ENCODE data around the gene WIPI1.

Gene WIPI1

DNA sequence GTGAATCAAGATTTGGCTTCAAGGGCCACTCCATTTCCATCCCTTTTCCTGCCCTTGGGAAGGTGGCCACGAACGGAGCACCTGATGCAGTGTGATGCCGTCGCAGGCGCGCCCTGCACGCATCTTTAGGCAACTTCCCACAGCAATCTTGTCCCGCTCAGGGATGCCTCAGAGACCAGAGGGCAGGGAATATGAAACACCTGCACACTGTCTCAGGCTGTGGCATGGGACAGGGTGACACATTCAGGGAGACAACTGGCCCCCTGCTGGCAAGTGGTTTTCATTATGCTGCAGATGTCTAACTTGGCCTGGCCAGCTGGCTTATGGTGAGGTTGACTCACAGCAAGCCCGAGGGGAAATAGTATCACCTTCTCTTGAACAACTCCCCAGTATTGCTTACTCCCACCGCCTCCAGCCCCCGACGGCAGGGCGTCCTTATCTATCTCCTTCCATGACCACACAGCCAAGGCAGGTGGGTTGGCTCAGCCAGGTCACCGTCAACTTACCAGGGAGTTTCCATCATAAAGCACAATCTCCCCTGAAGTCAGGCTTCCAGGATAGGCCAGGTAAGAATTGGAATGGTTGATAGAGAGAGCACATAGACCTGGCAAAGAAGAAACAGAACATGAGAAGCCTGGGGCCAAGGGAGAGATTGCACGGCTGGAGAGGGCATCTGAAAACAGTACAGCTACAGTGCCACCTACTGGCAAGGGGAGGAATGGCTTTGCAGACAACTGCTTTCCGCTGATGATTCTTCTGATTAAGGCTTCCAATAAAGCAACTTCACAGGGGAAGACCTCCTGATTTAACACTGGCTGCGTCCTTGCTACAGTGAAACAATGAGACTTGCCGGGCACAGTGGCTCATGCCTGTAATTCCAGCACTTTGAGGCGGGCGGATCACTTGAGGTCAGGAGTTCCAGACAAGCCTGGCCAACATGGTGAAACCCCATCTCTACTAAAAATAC lies 21.1 kb downstream of the WIPI1 start:
- H3K79me2 ChIP-seq (ENCODE audit: control insufficient read depth, low read length) = no peaks in the 10 kb centered on the region
- H3K36me3 ChIP-seq (ENCODE audit: control insufficient read depth, low read length) = no peaks in the 10 kb centered on the region
- no peaks in the 10 kb centered on the region for H3K27me3 ChIP-seq (ENCODE audit: control insufficient read depth, low read length)
- no peaks in the 10 kb centered on the region for H3K9me2 ChIP-seq (replicated peaks; ENCODE audit: control insufficient read depth, low read length)
- H3K9me3 ChIP-seq (ENCODE audit: control insufficient read depth, insufficient read depth, low read length) = no peaks in the 10 kb centered on the region
- H3K4me1 ChIP-seq (ENCODE audit: control insufficient read depth, low read length) = peaks cover 58% of the 10 kb centered on the region
- peaks cover 7% of the 10 kb centered on the region for H3F3A ChIP-seq (ENCODE audit: control insufficient read depth, insufficient read depth)
- H4K20me1 ChIP-seq (ENCODE audit: control insufficient read depth, insufficient read depth, low read depth, low read length) = no peaks in the 10 kb centered on the region
- peak overlapping the region; percentile 61 for H3K4me2 ChIP-seq (ENCODE audit: low read length)
- H3K4me3 ChIP-seq (ENCODE audit: low read length) = peak overlapping the region; percentile 49
- TF ChIP-seq, protein P1, sequence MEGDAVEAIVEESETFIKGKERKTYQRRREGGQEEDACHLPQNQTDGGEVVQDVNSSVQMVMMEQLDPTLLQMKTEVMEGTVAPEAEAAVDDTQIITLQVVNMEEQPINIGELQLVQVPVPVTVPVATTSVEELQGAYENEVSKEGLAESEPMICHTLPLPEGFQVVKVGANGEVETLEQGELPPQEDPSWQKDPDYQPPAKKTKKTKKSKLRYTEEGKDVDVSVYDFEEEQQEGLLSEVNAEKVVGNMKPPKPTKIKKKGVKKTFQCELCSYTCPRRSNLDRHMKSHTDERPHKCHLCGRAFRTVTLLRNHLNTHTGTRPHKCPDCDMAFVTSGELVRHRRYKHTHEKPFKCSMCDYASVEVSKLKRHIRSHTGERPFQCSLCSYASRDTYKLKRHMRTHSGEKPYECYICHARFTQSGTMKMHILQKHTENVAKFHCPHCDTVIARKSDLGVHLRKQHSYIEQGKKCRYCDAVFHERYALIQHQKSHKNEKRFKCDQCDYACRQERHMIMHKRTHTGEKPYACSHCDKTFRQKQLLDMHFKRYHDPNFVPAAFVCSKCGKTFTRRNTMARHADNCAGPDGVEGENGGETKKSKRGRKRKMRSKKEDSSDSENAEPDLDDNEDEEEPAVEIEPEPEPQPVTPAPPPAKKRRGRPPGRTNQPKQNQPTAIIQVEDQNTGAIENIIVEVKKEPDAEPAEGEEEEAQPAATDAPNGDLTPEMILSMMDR (IDR thresholded peaks at IDR 0.05; ENCODE audit: low read depth, low read length, poor library complexity, severe bottlenecking) = peak; percentile 88
- TF ChIP-seq EZH2phosphoT487 (IDR thresholded peaks at IDR 0.05; ENCODE audit: borderline replicate concordance, low read length) = no peak
- no peak overlapping the region for H3K27ac ChIP-seq (ENCODE audit: low read depth, low read length)

DNA sequence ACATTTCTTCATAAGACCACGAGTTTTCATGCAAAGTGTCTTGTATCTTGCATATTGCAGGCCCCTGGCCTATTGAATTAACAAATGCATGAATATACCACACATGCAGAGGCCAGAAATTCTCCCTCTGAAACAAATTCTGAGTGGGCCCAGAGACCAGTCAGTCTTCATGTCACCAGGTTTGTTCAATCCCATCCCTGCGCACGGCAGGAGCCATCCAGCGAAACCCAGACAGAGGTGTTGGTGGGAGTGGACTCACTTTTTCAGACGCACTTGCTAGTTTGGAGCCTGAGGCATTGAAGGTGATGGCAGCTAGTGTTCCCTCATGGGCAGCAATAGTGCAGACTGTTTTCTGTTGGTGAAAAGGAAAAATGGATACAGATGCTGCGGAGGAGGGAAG lies 21.9 kb downstream of the WIPI1 start:
- Histone ChIP-seq H3K79me2 (ENCODE audit: control insufficient read depth, low read length) (no peaks in the 10 kb centered on the region), H3K4me1 (ENCODE audit: control insufficient read depth, low read length) (peaks cover 50% of the 10 kb centered on the region), H3K27ac (ENCODE audit: low read depth, low read length) (no peak overlapping the region), H3K36me3 (ENCODE audit: control insufficient read depth, low read length) (no peaks in the 10 kb centered on the region), H3K4me2 (ENCODE audit: low read length) (no peak overlapping the region), H3K27me3 (ENCODE audit: control insufficient read depth, low read length) (no peaks in the 10 kb centered on the region), H3K9me3 (ENCODE audit: control insufficient read depth, insufficient read depth, low read length) (no peaks in the 10 kb centered on the region), H3K4me3 (ENCODE audit: low read length) (no peak overlapping the region), H3F3A (ENCODE audit: control insufficient read depth, insufficient read depth) (peaks cover 5% of the 10 kb centered on the region), H4K20me1 (ENCODE audit: control insufficient read depth, insufficient read depth, low read depth, low read length) (no peaks in the 10 kb centered on the region), H3K9me2 (replicated peaks; ENCODE audit: control insufficient read depth, low read length) (no peaks in the 10 kb centered on the region)
- TF ChIP-seq EZH2phosphoT487 (IDR thresholded peaks at IDR 0.05; ENCODE audit: borderline replicate concordance, low read length) = no peak
- TF ChIP-seq, protein P1 (IDR thresholded peaks at IDR 0.05; ENCODE audit: low read depth, low read length, poor library complexity, severe bottlenecking) = no peak

DNA sequence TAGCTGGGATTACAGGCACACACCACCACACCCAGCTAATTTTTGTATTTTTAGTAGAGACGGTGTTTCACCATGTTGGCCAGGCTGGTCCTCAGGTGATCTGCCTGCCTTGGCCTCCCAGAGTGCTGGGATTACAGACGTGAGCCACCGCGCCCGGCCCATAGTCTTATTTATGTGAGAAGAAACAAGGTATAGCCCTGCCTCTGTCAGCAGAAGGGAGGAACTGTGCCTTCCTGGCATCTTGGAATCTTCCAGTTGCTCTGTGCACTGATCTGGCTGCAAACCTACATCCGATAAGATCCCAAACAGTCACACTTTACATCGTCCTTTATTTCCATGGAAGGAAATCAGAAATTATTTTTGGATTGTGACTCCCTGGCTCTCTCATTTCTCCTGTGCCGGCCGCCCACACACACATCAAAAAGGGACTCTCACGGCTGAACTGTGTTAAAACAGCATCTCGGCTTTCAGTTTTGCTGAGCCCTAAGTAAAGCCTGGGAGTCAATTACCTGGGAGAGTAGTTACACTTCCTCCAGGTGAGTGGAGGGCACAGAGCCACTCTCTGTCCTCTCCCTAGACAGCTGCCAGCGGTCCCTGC lies 23.3 kb downstream of the WIPI1 start:
- Histone ChIP-seq H3K27me3 (ENCODE audit: control insufficient read depth, low read length) (no peaks in the 10 kb centered on the region), H3K4me2 (ENCODE audit: low read length) (no peak overlapping the region), H3K4me1 (ENCODE audit: control insufficient read depth, low read length) (peaks cover 36% of the 10 kb centered on the region), H3F3A (ENCODE audit: control insufficient read depth, insufficient read depth) (no peaks in the 10 kb centered on the region), H4K20me1 (ENCODE audit: control insufficient read depth, insufficient read depth, low read depth, low read length) (no peaks in the 10 kb centered on the region), H3K79me2 (ENCODE audit: control insufficient read depth, low read length) (no peaks in the 10 kb centered on the region), H3K36me3 (ENCODE audit: control insufficient read depth, low read length) (no peaks in the 10 kb centered on the region), H3K9me3 (ENCODE audit: control insufficient read depth, insufficient read depth, low read length) (no peaks in the 10 kb centered on the region), H3K27ac (ENCODE audit: low read depth, low read length) (no peak overlapping the region), H3K4me3 (ENCODE audit: low read length) (no peak overlapping the region), H3K9me2 (replicated peaks; ENCODE audit: control insufficient read depth, low read length) (no peaks in the 10 kb centered on the region)
- TF ChIP-seq, protein P1 (IDR thresholded peaks at IDR 0.05; ENCODE audit: low read depth, low read length, poor library complexity, severe bottlenecking) = no peak
- TF ChIP-seq EZH2phosphoT487 (IDR thresholded peaks at IDR 0.05; ENCODE audit: borderline replicate concordance, low read length) = no peak

Measured in DOHH2 (cell line).